BJ (cell line): ENCODE measurements around the gene PCDHGA5. TPM values are rescaled to one million over a fixed set of nuclear protein-coding genes. Genes with fewer than 3 reads are reported as not detected.
"Not testable (repeated sequence)": the region's sequence is repeated elsewhere in the genome, so short reads cannot be mapped to it uniquely, and the experiment has no call there.

ENCODE experiments used
- CTCF ChIA-PET: fragments of 350-600 bp; formaldehyde crosslinking; extraction: SDS; loops from one replicate; lab custom pipeline; 2021; ENCODE audit warnings: antibody characterized with exemption, inconsistent platforms; lab: Yijun Ruan, JAX
- POLR2A ChIA-PET: fragments of 300-600 bp; sonication (Branson Sonifier 250); formaldehyde crosslinking; extraction: SDS; loops from one replicate; lab custom pipeline; 2021; ENCODE audit warnings: antibody characterized with exemption; lab: Charles Lee
- DNase-seq: peaks from one replicate; pipeline ENCODE4 v3.0.0-alpha.2; 2011; ENCODE audit warnings: low read depth
- H3K27me3 ChIP-seq: 2 replicates; pipeline ENCODE4 v1.6.0; 2011; ENCODE audit warnings: low read length; ENCODE audit not compliant: control insufficient read depth, insufficient read depth
- H3K36me3 ChIP-seq: 2 replicates; pipeline ENCODE4 v1.5.1; 2011; ENCODE audit warnings: low read length; ENCODE audit not compliant: control insufficient read depth, insufficient read depth
- H3K4me3 ChIP-seq: 2 replicates; pipeline ENCODE4 v1.5.1; 2011; ENCODE audit warnings: low read depth, mild to moderate bottlenecking, control low read depth, low read length
- CTCF ChIP-seq: IDR thresholded peaks from 2 replicates; pipeline ENCODE4 v1.5.1; 2011; ENCODE audit warnings: low read depth, mild to moderate bottlenecking, control low read depth, inconsistent platforms, low read length, moderate library complexity; ENCODE audit not compliant: insufficient read depth
- polyA plus RNA-seq: library from polyadenylated mRNA; depleted of rRNA; stranded (reverse); fragments of >200 nt; gene quantifications from 2 replicates; pipeline ENCODE4 v1.2.3, GENCODE V29; 2011

Gene PCDHGA5
- polyA plus RNA-seq, 1 experiment: 1.6 TPM

- H3K36me3 ChIP-seq: no peaks in the 10 kb centered on the region
- ChIA-PET POLR2A (no interaction called here), CTCF (interaction anchor here (0.6 to 2.9 kb wide), 27 partner anchors 9 to 281 kb away, joined by 3 to 37 read pairs (median 4); partner anchors contain the start of genes PCDHGA1, PCDHGA10, PCDHGA4 and PCDHGA6)
- TF ChIP-seq CTCF: peak; percentile 66
- DNase-seq: no peak
- peak within 1 kb of the TSS; percentile 38 for H3K4me3 ChIP-seq
- no peaks in the 10 kb centered on the region for H3K27me3 ChIP-seq
Observed at GRCh38 chr5:141338538-141339306, 25.2 kb upstream of the PCDHGA5 start, which contains the start of gene PCDHGA2. Gene PCDHGA2, plus strand, starts transcription at chr5:141338760.

- H3K27me3 ChIP-seq, DNase-seq, POLR2A ChIA-PET, H3K4me3 ChIP-seq, H3K36me3 ChIP-seq: not testable (repeated sequence)
- CTCF ChIA-PET: interaction anchor here (1.3 to 2.1 kb wide), 2 partner anchors 10 to 21 kb away, joined by 3 to 4 read pairs; partner anchors contain the start of gene TAF7
Observed at GRCh38 chr5:141340781-141341354, 23.1 kb upstream of the PCDHGA5 start.

- DNase-seq: no peak
- ChIA-PET CTCF (interaction anchor here (0.5 to 3.4 kb wide), 10 partner anchors 10 to 220 kb away, joined by 3 to 17 read pairs (median 6); partner anchors contain the start of genes PCDHGA1, PCDHGA4, PCDHGB2 and TAF7), POLR2A (no interaction called here)
- TF ChIP-seq CTCF: no peak
- no peaks in the 10 kb centered on the region for H3K36me3 ChIP-seq
- H3K27me3 ChIP-seq: no peaks in the 10 kb centered on the region
- no peak overlapping the region for H3K4me3 ChIP-seq
Observed at GRCh38 chr5:141342773-141343172, 21.2 kb upstream of the PCDHGA5 start.

GRCh38 chr5:141343242-141343952 is 20.6 kb upstream of the PCDHGA5 start, which contains the start of gene PCDHGA3:
Gene PCDHGA3, plus strand, starts transcription at chr5:141343829. Its CDS starts 205 bp downstream, at chr5:141344034.
- ChIA-PET CTCF (interaction anchor here (0.8 to 3.4 kb wide), 14 partner anchors 9 to 224 kb away, joined by 3 to 17 read pairs (median 6); partner anchors contain the start of genes PCDHGA1, PCDHGA12, PCDHGA4 and PCDHGB2), POLR2A (no interaction called here)
- H3K36me3 ChIP-seq: no peaks in the 10 kb centered on the region
- peak within 1 kb of the TSS; percentile 18 for H3K4me3 ChIP-seq
- no peak for DNase-seq
- TF ChIP-seq CTCF: peak; percentile 42; the same call in 1 of the 2 replicates
- no peaks in the 10 kb centered on the region for H3K27me3 ChIP-seq

- ChIA-PET POLR2A (no interaction called here), CTCF (interaction anchor here (0.6 to 3.4 kb wide), 13 partner anchors 9 to 223 kb away, joined by 3 to 17 read pairs (median 8); partner anchors contain the start of genes PCDHGA1, PCDHGA12, PCDHGA4 and PCDHGB3)
- no peak for TF ChIP-seq CTCF
- H3K27me3 ChIP-seq: no peaks in the 10 kb centered on the region
- H3K36me3 ChIP-seq: no peaks in the 10 kb centered on the region
- no peak for DNase-seq
- peak overlapping the region; percentile 18 for H3K4me3 ChIP-seq
Observed at GRCh38 chr5:141343953-141344463, 20.0 kb upstream of the PCDHGA5 start.
